Loucy (cell line): ENCODE data around the gene MACROD1.

Experiments
- H2AFZ ChIP-seq: fragments of 200-600 bp; sonication (generic); 2 replicates; pipeline ENCODE4 v1.6.0; 2016; ENCODE audit warnings: antibody characterized with exemption, mild to moderate bottlenecking, low read length, moderate library complexity
- H3F3A ChIP-seq: fragments of 200-600 bp; 2 replicates; pipeline ENCODE4 v1.6.0; 2016; ENCODE audit warnings: antibody characterized with exemption, low read depth, mild to moderate bottlenecking
- H3K27me3 ChIP-seq: fragments of 200-600 bp; sonication (generic); 2 replicates; pipeline ENCODE4 v1.6.1; 2014; ENCODE audit warnings: low read length, mild to moderate bottlenecking; ENCODE audit not compliant: insufficient read depth, poor library complexity, severe bottlenecking
- H3K36me3 ChIP-seq: fragments of 200-600 bp; sonication (generic); 2 replicates; pipeline ENCODE4 v1.6.1; 2016; ENCODE audit warnings: low read length; ENCODE audit not compliant: insufficient read depth
- H3K4me1 ChIP-seq: fragments of 200-600 bp; sonication (generic); 2 replicates; pipeline ENCODE4 v1.5.1; 2014; ENCODE audit warnings: low read length, mild to moderate bottlenecking; ENCODE audit not compliant: insufficient read depth, poor library complexity, severe bottlenecking
- H3K4me2 ChIP-seq: fragments of 200-600 bp; sonication (generic); 2 replicates; pipeline ENCODE4 v1.6.0; 2014; ENCODE audit warnings: antibody characterized with exemption, low read length, low read depth, mild to moderate bottlenecking; ENCODE audit not compliant: poor library complexity, severe bottlenecking
- H3K4me3 ChIP-seq: fragments of 200-600 bp; sonication (generic); 2 replicates; pipeline ENCODE4 v1.5.1; 2014; ENCODE audit warnings: low read length, mild to moderate bottlenecking, mixed read lengths; ENCODE audit not compliant: poor library complexity, severe bottlenecking
- H3K79me2 ChIP-seq: fragments of 200-600 bp; sonication (generic); 2 replicates; pipeline ENCODE4 v1.6.1; 2014; ENCODE audit warnings: low read length; ENCODE audit not compliant: insufficient read depth
- H3K9ac ChIP-seq: fragments of 200-600 bp; sonication (generic); 2 replicates; pipeline ENCODE4 v1.6.0; 2014; ENCODE audit warnings: mild to moderate bottlenecking, low read depth, low read length, moderate library complexity; ENCODE audit not compliant: poor library complexity, severe bottlenecking
- H3K9me2 ChIP-seq: fragments of 200-600 bp; sonication (generic); replicated peaks from 2 replicates; pipeline ENCODE4 v1.6.1; 2016; ENCODE audit warnings: low read depth, low read length, mixed read lengths
- H3K9me3 ChIP-seq: fragments of 200-600 bp; sonication (generic); 2 replicates; pipeline ENCODE4 v1.6.1; 2014; ENCODE audit warnings: mild to moderate bottlenecking, antibody characterized with exemption, low read length, low read depth; ENCODE audit not compliant: insufficient read depth
- H4K20me1 ChIP-seq: fragments of 200-600 bp; sonication (generic); 2 replicates; pipeline ENCODE4 v1.6.0; 2014; ENCODE audit warnings: antibody characterized with exemption, low read length, mild to moderate bottlenecking; ENCODE audit not compliant: insufficient read depth, poor library complexity, severe bottlenecking
- CTCF ChIP-seq: fragments of 200-600 bp; sonication (generic); conservative IDR thresholded peaks from 2 replicates; pipeline ENCODE4 v1.5.1; 2014; ENCODE audit warnings: mild to moderate bottlenecking, antibody characterized with exemption, low read length
- EZH2phosphoT487 ChIP-seq: fragments of 200-600 bp; IDR thresholded peaks from 2 replicates; pipeline ENCODE4 v1.6.1; 2018; ENCODE audit warnings: antibody characterized with exemption, mild to moderate bottlenecking, moderate library complexity, borderline replicate concordance

MACROD1 gene

GRCh38 chr11:64176751-64177150 lies 10.8 kb upstream of the MACROD1 start:
- H3K4me2 ChIP-seq, result no peak overlapping the region
- no peaks in the 10 kb centered on the region for H3K36me3 ChIP-seq
- no peaks in the 10 kb centered on the region for H3K9me3 ChIP-seq
- no peak overlapping the region for H3K9ac ChIP-seq
- H3F3A ChIP-seq, result no peaks in the 10 kb centered on the region
- H3K79me2 ChIP-seq, result no peaks in the 10 kb centered on the region
- H2AFZ ChIP-seq, result no peak overlapping the region
- H3K27me3 ChIP-seq, result no peaks in the 10 kb centered on the region
- no peak overlapping the region for H3K4me3 ChIP-seq
- no peaks in the 10 kb centered on the region for H4K20me1 ChIP-seq
- H3K9me2 ChIP-seq, result no peaks in the 10 kb centered on the region
- TF ChIP-seq CTCF (no peak), EZH2phosphoT487 (no peak)
- peaks cover 11% of the 10 kb centered on the region for H3K4me1 ChIP-seq

DNA sequence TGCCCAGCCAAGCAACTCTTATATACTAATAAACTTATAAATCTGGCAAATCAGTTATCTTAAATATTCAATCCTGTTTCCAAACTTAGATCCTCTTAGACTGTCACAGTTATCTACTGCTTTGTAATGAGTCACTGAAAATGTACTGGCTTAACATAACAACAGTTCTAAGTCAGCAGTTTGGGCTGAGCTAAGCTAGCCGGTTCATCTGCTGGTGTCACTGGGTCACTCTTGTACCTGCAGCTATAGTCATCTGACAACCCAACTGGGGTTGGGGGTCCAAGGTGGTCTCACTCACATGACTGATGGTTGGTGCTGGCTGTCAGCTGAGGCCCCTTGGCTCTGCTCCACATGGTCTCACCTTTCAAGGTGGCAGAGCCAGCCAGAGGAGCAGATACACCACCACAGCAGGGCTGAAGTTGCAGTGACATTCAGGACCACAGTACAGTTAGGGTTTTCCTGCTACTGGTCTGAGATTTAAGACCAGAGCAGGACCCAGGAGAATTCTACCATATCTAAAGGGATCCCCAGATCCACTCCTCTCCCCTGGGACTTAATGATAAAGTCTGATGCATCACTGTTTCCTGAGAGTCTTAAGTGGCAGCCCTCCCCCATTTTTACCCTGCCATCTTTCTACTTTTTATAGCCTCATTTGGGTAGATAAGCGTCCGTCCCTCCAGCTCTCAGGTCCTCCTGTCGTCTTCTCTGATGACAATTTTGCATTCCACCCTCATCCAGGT lies 7.9 kb upstream of the MACROD1 start:
- Histone ChIP-seq H3K9me3 (no peaks in the 10 kb centered on the region), H3K4me1 (peaks cover 8% of the 10 kb centered on the region), H3K9me2 (no peaks in the 10 kb centered on the region), H3K79me2 (no peaks in the 10 kb centered on the region), H2AFZ (no peak overlapping the region), H3K36me3 (no peaks in the 10 kb centered on the region), H3K27me3 (no peaks in the 10 kb centered on the region), H3K4me3 (no peak overlapping the region), H3K4me2 (no peak overlapping the region), H3F3A (no peaks in the 10 kb centered on the region), H4K20me1 (no peaks in the 10 kb centered on the region), H3K9ac (no peak overlapping the region)
- no peak for TF ChIP-seq CTCF

DNA sequence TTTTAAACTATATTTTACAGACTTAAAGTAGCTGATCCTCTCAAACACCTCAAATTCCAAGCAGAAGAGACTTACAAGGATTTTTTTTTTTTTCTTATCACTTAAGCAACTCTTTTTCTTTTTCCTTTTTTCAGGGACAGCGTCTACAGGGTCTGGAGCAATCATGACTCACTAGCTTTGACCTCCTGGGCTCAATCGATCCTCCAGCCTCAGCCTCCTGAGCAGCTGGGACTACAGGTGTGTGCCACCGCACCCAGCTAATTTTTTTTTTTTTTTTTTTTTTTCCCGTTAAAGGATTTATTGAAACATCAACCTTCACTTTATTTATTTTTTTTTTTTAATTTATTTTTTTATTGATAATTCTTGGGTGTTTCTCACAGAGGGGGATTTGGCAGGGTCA lies 4.5 kb upstream of the MACROD1 start:
- Histone ChIP-seq H3K4me2 (no peak overlapping the region), H3K79me2 (peaks cover 3% of the 10 kb centered on the region; the same call in 1 of the 2 replicates), H3K36me3 (no peaks in the 10 kb centered on the region), H3F3A (no peaks in the 10 kb centered on the region), H4K20me1 (no peaks in the 10 kb centered on the region), H3K27me3 (no peaks in the 10 kb centered on the region), H3K9me3 (no peaks in the 10 kb centered on the region), H3K9me2 (no peaks in the 10 kb centered on the region), H2AFZ (no peak overlapping the region), H3K9ac (no peak overlapping the region), H3K4me1 (peaks cover 9% of the 10 kb centered on the region), H3K4me3 (no peak overlapping the region)
- no peak for TF ChIP-seq EZH2phosphoT487
- no peak for TF ChIP-seq CTCF
